Measurements from ENCODE around the gene CRYBB1. TPM values are rescaled to one million over a fixed set of nuclear protein-coding genes. Genes with fewer than 3 reads are reported as not detected.

Gene CRYBB1
- total RNA-seq, 1 donor from 2014 or later: not detected

DNA sequence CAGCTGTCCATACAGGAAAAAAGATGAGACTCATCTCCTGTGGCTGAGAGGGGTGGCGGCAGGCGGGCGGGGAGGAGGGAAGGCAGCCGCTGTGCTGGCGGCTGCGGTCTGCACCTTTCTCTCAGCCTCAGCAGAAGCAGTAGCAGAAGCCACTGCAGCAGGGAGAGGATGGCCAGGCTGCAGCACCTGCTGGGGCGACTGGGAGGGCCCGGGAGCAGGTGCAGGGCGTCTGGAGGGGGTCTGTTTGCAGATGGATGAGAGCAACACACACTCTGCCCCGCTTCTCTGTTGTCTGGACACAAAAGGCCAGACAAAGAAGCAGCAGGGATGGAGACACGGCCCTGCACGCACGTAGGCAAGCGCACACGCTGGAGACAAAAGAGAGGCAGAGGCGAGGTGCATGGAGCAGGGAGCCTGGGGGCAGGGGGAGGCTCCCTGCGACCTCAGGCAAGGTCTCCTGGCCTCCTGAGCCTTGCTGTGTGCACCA is 30.2 kb upstream of the CRYBB1 start:
- no peak overlapping the region for H3K27ac Mint-ChIP-seq
- no peak for ATAC-seq (ENCODE audit: low read depth)

DNA sequence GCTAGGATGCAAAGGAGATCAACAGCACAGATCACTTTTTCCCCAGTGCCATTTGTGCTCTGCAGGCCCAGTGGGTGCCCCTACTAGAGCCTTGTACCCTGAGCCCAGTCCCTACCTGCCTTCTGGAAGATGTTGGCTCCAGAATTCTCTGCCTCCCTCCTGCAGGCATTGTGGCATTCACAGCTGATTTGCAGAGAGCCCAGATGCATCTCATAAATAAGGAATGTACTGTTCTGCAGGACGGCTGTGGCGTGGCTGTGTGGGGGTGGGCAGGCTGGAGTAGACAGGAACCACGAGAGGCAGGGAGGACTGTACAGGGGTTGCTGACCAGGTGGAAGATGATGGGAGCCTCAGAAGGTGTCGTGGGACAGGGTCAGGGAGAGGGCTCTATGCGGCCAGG is 28.3 kb upstream of the CRYBB1 start:
- H3K4me3 Mint-ChIP-seq: no peak overlapping the region
- POLR2A ChIA-PET: no interaction called here
- intact Hi-C loops (cut with micrococcal nuclease): no loop called here
- H3K4me1 Mint-ChIP-seq: peaks cover 34% of the 10 kb centered on the region
- H3K9me3 Mint-ChIP-seq: no peaks in the 10 kb centered on the region
- DNase-seq (no peak), ATAC-seq (ENCODE audit: low read depth) (no peak)
- H3K36me3 Mint-ChIP-seq (ENCODE audit: low read depth): no peaks in the 10 kb centered on the region
- no peak overlapping the region for H3K27ac Mint-ChIP-seq
- CTCF ChIA-PET: no interaction called here
- peaks cover 11% of the 10 kb centered on the region for H3K27me3 Mint-ChIP-seq
- TF ChIP-seq, protein P1, sequence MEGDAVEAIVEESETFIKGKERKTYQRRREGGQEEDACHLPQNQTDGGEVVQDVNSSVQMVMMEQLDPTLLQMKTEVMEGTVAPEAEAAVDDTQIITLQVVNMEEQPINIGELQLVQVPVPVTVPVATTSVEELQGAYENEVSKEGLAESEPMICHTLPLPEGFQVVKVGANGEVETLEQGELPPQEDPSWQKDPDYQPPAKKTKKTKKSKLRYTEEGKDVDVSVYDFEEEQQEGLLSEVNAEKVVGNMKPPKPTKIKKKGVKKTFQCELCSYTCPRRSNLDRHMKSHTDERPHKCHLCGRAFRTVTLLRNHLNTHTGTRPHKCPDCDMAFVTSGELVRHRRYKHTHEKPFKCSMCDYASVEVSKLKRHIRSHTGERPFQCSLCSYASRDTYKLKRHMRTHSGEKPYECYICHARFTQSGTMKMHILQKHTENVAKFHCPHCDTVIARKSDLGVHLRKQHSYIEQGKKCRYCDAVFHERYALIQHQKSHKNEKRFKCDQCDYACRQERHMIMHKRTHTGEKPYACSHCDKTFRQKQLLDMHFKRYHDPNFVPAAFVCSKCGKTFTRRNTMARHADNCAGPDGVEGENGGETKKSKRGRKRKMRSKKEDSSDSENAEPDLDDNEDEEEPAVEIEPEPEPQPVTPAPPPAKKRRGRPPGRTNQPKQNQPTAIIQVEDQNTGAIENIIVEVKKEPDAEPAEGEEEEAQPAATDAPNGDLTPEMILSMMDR (IDR thresholded peaks at IDR 0.05): no peak

More for the DNA sequence above, 30.2 kb upstream of the CRYBB1 start:
- ChIA-PET CTCF (interaction anchor here (0.9 to 1.4 kb wide), 2 partner anchors 14 to 250 kb away, joined by 3 read pairs; no protein-coding TSS in a partner anchor), POLR2A (no interaction called here)
- TF ChIP-seq, protein P1 (IDR thresholded peaks at IDR 0.05): no peak
- no peak overlapping the region for H3K4me3 Mint-ChIP-seq
- intact Hi-C loops (cut with micrococcal nuclease): no loop called here
- no peak for DNase-seq
- H3K4me1 Mint-ChIP-seq: peaks cover 26% of the 10 kb centered on the region
- H3K27me3 Mint-ChIP-seq: peaks cover 11% of the 10 kb centered on the region
- H3K36me3 Mint-ChIP-seq (ENCODE audit: low read depth): no peaks in the 10 kb centered on the region
- H3K9me3 Mint-ChIP-seq: no peaks in the 10 kb centered on the region

DNA sequence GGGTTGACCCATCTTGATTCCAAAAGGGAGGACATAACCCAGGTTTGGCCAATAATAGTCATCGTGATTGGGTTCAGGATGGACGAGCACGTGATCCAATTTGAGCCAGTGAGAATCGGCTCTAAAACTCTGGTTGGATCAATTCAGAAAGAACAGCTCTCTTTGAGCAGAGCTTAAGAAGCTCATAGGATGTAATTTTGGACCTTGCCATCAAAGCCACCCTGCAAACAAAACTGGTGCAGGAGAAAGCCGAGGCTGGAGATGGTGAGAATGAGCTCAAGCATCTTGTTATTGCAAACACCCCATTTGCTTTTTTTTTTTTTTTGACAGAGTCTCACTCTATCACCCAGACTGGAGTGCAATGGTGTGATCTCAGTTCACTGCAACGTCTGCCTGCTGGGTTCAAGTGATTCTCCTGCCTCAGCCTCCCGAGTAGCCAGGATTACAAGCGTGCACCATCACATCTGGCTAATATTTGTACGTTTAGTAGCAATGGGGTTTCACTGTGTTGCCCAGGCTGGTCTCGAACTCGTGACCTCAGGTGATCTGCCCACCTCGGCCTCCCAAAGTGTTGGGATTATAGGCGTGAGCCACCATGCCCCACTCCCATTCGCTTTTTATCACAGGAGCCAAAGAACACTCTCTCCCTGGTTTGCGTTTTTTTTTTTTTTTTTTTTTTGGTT is 25.7 kb upstream of the CRYBB1 start:
- Mint-ChIP-seq H3K27me3 (peaks cover 9% of the 10 kb centered on the region), H3K4me1 (peaks cover 32% of the 10 kb centered on the region), H3K4me3 (no peak overlapping the region), H3K36me3 (ENCODE audit: low read depth) (no peaks in the 10 kb centered on the region), H3K27ac (peak overlapping the region; percentile 4), H3K9me3 (no peaks in the 10 kb centered on the region)
- ChIA-PET POLR2A (interaction anchor here (0.6 to 0.8 kb wide), 6 partner anchors 15 to 348 kb away, joined by 3 to 7 read pairs (median 4); no protein-coding TSS in a partner anchor), CTCF (interaction anchor here (0.8 to 1.5 kb wide), 5 partner anchors 108 to 245 kb away, joined by 3 to 5 read pairs (median 3); no protein-coding TSS in a partner anchor)
- TF ChIP-seq, protein P1 (IDR thresholded peaks at IDR 0.05): no peak
- intact Hi-C loops (cut with micrococcal nuclease): no loop called here
- no peak for ATAC-seq (ENCODE audit: low read depth)
- DNase-seq: no peak

DNA sequence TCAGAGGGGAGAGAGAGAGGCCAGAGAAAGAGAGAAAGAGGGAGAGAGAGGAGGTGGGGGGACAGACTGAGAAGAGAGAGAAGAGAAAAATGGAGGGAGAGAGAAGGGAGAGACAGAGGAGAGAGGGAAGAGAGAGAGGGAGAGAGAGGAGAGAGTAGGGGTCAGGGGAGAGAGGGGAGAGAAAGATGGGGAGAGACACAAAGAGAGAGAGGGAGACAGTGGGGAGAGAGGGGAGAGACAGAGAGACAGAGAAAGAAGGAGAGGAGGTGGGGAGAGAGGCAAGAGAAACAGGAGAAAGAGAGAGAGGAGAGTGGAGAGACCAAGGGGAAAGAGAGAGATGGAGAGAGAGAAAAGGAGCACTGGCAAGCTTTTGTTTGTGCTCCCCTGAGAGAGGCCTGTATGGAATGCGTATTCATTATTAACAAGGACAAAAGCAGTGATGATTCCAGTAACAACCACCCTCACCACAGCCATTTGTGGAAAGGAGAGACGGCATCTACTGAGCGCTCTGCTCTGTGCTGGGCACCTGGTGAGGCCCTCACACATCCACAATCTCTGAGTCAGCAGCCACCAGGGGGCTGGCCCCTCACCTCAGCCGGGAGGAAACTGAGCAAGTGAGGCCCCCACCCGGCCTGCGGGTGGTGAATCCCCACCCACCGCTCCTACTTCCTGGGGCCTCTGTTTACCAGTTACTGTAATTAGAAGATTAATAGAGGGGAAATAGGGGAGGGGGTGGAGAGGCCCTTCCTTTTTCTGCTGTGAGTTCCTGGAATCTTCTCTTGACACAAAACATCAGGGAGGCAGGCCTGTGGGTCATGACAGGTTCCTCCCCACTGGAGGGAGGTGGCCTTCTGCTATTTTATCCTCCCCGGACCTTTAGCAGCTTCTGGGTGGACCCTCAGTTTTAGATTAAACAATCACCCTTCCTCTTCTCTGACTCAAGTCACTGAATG is 24.9 kb upstream of the CRYBB1 start:
- POLR2A ChIA-PET: interaction anchor here (0.7 to 1.0 kb wide), 6 partner anchors 16 to 164 kb away, joined by 3 to 7 read pairs (median 4); partner anchors contain the start of genes HPS4, SRRD and TFIP11
- intact Hi-C loops (cut with micrococcal nuclease): no loop called here
- Mint-ChIP-seq H3K27ac (peak overlapping the region; percentile 14), H3K27me3 (peaks cover 6% of the 10 kb centered on the region), H3K36me3 (ENCODE audit: low read depth) (no peaks in the 10 kb centered on the region), H3K4me3 (no peak overlapping the region), H3K4me1 (peaks cover 32% of the 10 kb centered on the region), H3K9me3 (no peaks in the 10 kb centered on the region)
- DNase-seq: no peak
- CTCF ChIA-PET: interaction anchor here (1.1 kb wide), 2 partner anchors 164 to 244 kb away, joined by 3 read pairs; no protein-coding TSS in a partner anchor
- ATAC-seq (ENCODE audit: low read depth): peak; percentile 53
- TF ChIP-seq, protein P1 (IDR thresholded peaks at IDR 0.05): no peak
